HEK293 (cell line): ENCODE measurements around the gene UFM1.

ENCODE experiments used
- CTCF ChIA-PET: fragments of 350-600 bp; formaldehyde crosslinking; extraction: SDS; loops from one replicate; lab custom pipeline; 2021; ENCODE audit warnings: antibody characterized with exemption; lab: Yijun Ruan, JAX
- POLR2A ChIA-PET: fragments of 300-600 bp; formaldehyde crosslinking; extraction: SDS; loops from one replicate; lab custom pipeline; 2020; ENCODE audit warnings: antibody characterized with exemption, inconsistent platforms; lab: Yijun Ruan, JAX
- H3K27ac ChIP-seq: fragments of 200-500 bp; sonication (Bioruptor generic); 2 replicates; pipeline ENCODE4 v1.5.1; 2014; ENCODE audit warnings: low read depth, low read length, control low read depth, inconsistent platforms; ENCODE audit errors: extremely low read depth
- H3K36me3 ChIP-seq, 2 experiments: fragments of 200-500 bp in 1 of 2; sonication (Bioruptor generic) in 1 of 2; 1 replicate in 1 of 2; 2 replicates in 1 of 2; pipeline ENCODE4 v1.5.1; 2014 to 2017; ENCODE audit warnings: inconsistent platforms in 2 of 2, low read length in 2 of 2; ENCODE audit not compliant: control insufficient read depth in 2 of 2, insufficient read depth in 1 of 2
- H3K4me1 ChIP-seq: fragments of 200-500 bp; sonication (Bioruptor generic); 2 replicates; pipeline ENCODE4 v1.5.1; 2014; ENCODE audit warnings: mild to moderate bottlenecking, low read length, inconsistent platforms; ENCODE audit not compliant: control insufficient read depth, insufficient read depth
- H3K4me3 ChIP-seq: 2 replicates; pipeline ENCODE4 v1.5.1; 2011; ENCODE audit warnings: low read depth, mild to moderate bottlenecking, control low read depth, low read length, moderate library complexity
- H3K9me3 ChIP-seq: fragments of 200-500 bp; sonication (Bioruptor generic); 2 replicates; pipeline ENCODE4 v1.5.1; 2014; ENCODE audit warnings: low read depth, low read length, inconsistent platforms; ENCODE audit not compliant: control insufficient read depth, insufficient read depth
- FEZF1 ChIP-seq: fragments of 450-650 bp; formaldehyde crosslinking; IDR thresholded peaks from 2 replicates; pipeline ENCODE4 v1.5.1; 2016; ENCODE audit warnings: missing biosample characterization, missing genetic modification characterization
- PATZ1 ChIP-seq: fragments of 450-650 bp; formaldehyde crosslinking; IDR thresholded peaks from 2 replicates; pipeline ENCODE4 v1.5.1; 2016; ENCODE audit warnings: missing biosample characterization, missing genetic modification characterization
- PRDM1 ChIP-seq: fragments of 450-650 bp; formaldehyde crosslinking; IDR thresholded peaks from 2 replicates; pipeline ENCODE4; 2016; ENCODE audit warnings: missing biosample characterization, missing genetic modification characterization
- REPIN1 ChIP-seq: fragments of 450-650 bp; formaldehyde crosslinking; IDR thresholded peaks from 2 replicates; pipeline ENCODE4 v1.5.1; 2017; ENCODE audit warnings: missing biosample characterization, missing genetic modification characterization, low read depth
- ZBTB20 ChIP-seq: fragments of 450-650 bp; formaldehyde crosslinking; IDR thresholded peaks from 2 replicates; pipeline ENCODE4 v1.5.1; 2016; ENCODE audit warnings: missing biosample characterization, missing genetic modification characterization
- ZBTB26 ChIP-seq: fragments of 450-650 bp; formaldehyde crosslinking; optimal IDR thresholded peaks from 2 replicates; pipeline ENCODE3; 2016; ENCODE audit warnings: missing biosample characterization, mild to moderate bottlenecking, missing genetic modification characterization
- ZBTB6 ChIP-seq: fragments of 450-650 bp; formaldehyde crosslinking; IDR thresholded peaks from 2 replicates; pipeline ENCODE4 v1.5.1; 2017; ENCODE audit warnings: missing biosample characterization, missing genetic modification characterization
- ZNF146 ChIP-seq: fragments of 450-650 bp; formaldehyde crosslinking; IDR thresholded peaks from 2 replicates; pipeline ENCODE4 v1.5.1; 2016; ENCODE audit warnings: missing biosample characterization, missing genetic modification characterization
- ZNF18 ChIP-seq: fragments of 450-650 bp; formaldehyde crosslinking; IDR thresholded peaks from 2 replicates; pipeline ENCODE4 v1.5.1; 2016; ENCODE audit warnings: missing biosample characterization, missing genetic modification characterization
- ZNF248 ChIP-seq: fragments of 450-650 bp; formaldehyde crosslinking; IDR thresholded peaks from 2 replicates; pipeline ENCODE4 v1.5.1; 2017; ENCODE audit warnings: missing biosample characterization, missing genetic modification characterization
- ZNF26 ChIP-seq: fragments of 450-650 bp; formaldehyde crosslinking; IDR thresholded peaks from 2 replicates; pipeline ENCODE4 v1.5.1; 2016; ENCODE audit warnings: missing biosample characterization, missing genetic modification characterization
- ZNF426 ChIP-seq: fragments of 450-650 bp; formaldehyde crosslinking; IDR thresholded peaks from 2 replicates; pipeline ENCODE4 v1.5.1; 2017; ENCODE audit warnings: missing biosample characterization, missing genetic modification characterization, mild to moderate bottlenecking, inconsistent platforms, moderate library complexity
- ZNF544 ChIP-seq: fragments of 450-650 bp; formaldehyde crosslinking; IDR thresholded peaks from 2 replicates; pipeline ENCODE4 v1.5.0; 2017; ENCODE audit warnings: missing biosample characterization, missing genetic modification characterization
- ZNF626 ChIP-seq: fragments of 450-650 bp; sonication (Bioruptor Pico); formaldehyde crosslinking; IDR thresholded peaks from 2 replicates; pipeline ENCODE4 v1.5.1; 2018; ENCODE audit warnings: missing biosample characterization, missing genetic modification characterization, inconsistent platforms
- ZNF664 ChIP-seq: fragments of 450-650 bp; formaldehyde crosslinking; IDR thresholded peaks from 2 replicates; pipeline ENCODE4 v1.5.1; 2016; ENCODE audit warnings: missing biosample characterization, missing genetic modification characterization
- ZNF677 ChIP-seq: fragments of 450-650 bp; IDR thresholded peaks from 2 replicates; pipeline ENCODE4 v1.5.0; 2018; ENCODE audit warnings: missing biosample characterization, mild to moderate bottlenecking, missing genetic modification characterization, moderate library complexity
- ZNF768 ChIP-seq: fragments of 450-650 bp; formaldehyde crosslinking; IDR thresholded peaks from 2 replicates; pipeline ENCODE4 v1.5.1; 2018; ENCODE audit warnings: missing biosample characterization, mild to moderate bottlenecking, missing genetic modification characterization

Gene UFM1

GRCh38 chr13:38385153-38385891, 35.7 kb downstream of the UFM1 start (continued):
- TF ChIP-seq REPIN1 (tag by site-specific recombination) (no peak), ZBTB20 (tag by site-specific recombination) (peak; percentile 62), PATZ1 (tag by site-specific recombination) (0 out of 2 replicates have a peak, but pooled peaks have one; percentile 26), ZBTB6 (tag by site-specific recombination) (no peak), PRDM1 (peak; percentile 59)

GRCh38 chr13:38386421-38386820, 36.8 kb downstream of the UFM1 start:
- TF ChIP-seq ZNF544 (tag by site-specific recombination), result no peak
- TF ChIP-seq ZNF664, result peak; percentile 84; the same call in 1 of the 2 replicates
- TF ChIP-seq, all 188 proteins: peak for 1
- CTCF ChIA-PET, result no interaction called here
- no peaks in the 10 kb centered on the region for H3K9me3 ChIP-seq
- H3K4me1 ChIP-seq, result peaks cover 3% of the 10 kb centered on the region; the same call in 1 of the 2 replicates
- no peak overlapping the region for H3K4me3 ChIP-seq
- no peaks in the 10 kb centered on the region for H3K36me3 ChIP-seq
- no peak overlapping the region for H3K27ac ChIP-seq
- POLR2A ChIA-PET, result no interaction called here

- Histone ChIP-seq H3K4me1 (peaks cover 8% of the 10 kb centered on the region; the same call in 1 of the 2 replicates), H3K36me3 (no peaks in the 10 kb centered on the region), H3K4me3 (no peak overlapping the region), H3K27ac (no peak overlapping the region), H3K9me3 (no peaks in the 10 kb centered on the region)
- TF ChIP-seq ZNF768, result no peak
- TF ChIP-seq ZNF677, result no peak
- no peak for TF ChIP-seq ZNF664
- TF ChIP-seq ZNF426 (tag by site-specific recombination), result no peak
- no peak for TF ChIP-seq ZNF248 (tag by site-specific recombination)
- no peak for TF ChIP-seq ZBTB26
- TF ChIP-seq ZNF18, result no peak
- no peak for TF ChIP-seq ZNF626 (tag by site-specific recombination)
- TF ChIP-seq FEZF1, result no peak
- TF ChIP-seq ZNF146, result no peak
- no peak for TF ChIP-seq ZNF26
- CTCF ChIA-PET, result no interaction called here
- POLR2A ChIA-PET, result no interaction called here
Observed at GRCh38 chr13:38391341-38391740, 41.7 kb downstream of the UFM1 start.
